ENCODE data around the gene TBX3.

TBX3 gene

GRCh38 chr12:114627393-114627792, 56.6 kb downstream of the TBX3 start:
- DNase-seq (ENCODE audit: low spot score), result no peak

DNA sequence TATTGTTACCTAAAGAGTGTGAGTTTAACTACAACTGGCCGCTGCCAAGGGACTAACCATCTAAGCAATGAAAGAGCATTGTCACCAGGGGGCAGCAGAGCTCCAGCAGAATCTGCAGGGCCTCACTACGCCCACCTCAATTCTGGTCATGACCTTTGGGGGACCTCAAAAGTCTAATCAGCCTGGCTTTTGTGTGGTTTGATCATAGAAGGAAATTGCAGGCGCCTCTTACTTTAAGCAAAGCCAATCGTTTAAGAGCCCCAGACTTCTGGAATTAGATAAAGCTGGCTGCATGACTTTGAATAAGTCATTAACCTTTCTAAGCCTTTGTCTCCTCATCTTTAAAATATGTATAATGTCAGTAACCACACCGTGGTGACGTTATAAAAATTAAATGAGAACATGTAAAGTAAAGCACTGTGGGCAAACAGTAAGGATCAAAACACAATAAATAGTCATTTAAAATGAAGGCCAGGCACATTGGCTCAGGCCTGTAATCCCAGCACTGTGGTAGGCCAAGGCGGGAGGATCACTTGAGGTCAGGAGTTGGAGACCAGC, 58.6 kb downstream of the TBX3 start:
- DNase-seq (ENCODE audit: low spot score), result peak; percentile 4

GRCh38 chr12:114623737-114624136, 60.2 kb downstream of the TBX3 start:
- DNase-seq (ENCODE audit: low spot score), result no peak

Data from pons (tissue), 1 donor.